GM23338 (cell line): Measurements from ENCODE around the gene ARHGEF40. TPM values are rescaled to one million over a fixed set of nuclear protein-coding genes. Genes with fewer than 3 reads are reported as not detected.

Experiments used
- ATAC-seq: fragments of 200-7000 bp; cut with Tn5 transposase; 3 replicates; pipeline ENCODE4 v1.9.1; 2020
- DNase-seq: peaks from one replicate; pipeline ENCODE4 v3.0.0-alpha.2; 2015; ENCODE audit warnings: low spot score
- H2AFZ ChIP-seq: fragments of 200-600 bp; sonication (generic); 2 replicates; pipeline ENCODE4 v1.8.0; 2016; ENCODE audit warnings: antibody characterized with exemption, mild to moderate bottlenecking, moderate library complexity
- H3F3A ChIP-seq: fragments of 200-600 bp; sonication (generic); replicated peaks from 2 replicates; pipeline ENCODE4 v1.8.0; 2017; ENCODE audit warnings: antibody characterized with exemption, mixed run types, low read depth
- H3K27ac ChIP-seq: fragments of 200-600 bp; sonication (generic); 2 replicates; pipeline ENCODE4 v1.6.1; 2016; ENCODE audit warnings: low read depth
- H3K27me3 ChIP-seq: fragments of 200-600 bp; sonication (generic); 2 replicates; pipeline ENCODE4 v1.8.0; 2016; ENCODE audit warnings: mild to moderate bottlenecking, mixed run types, moderate library complexity; ENCODE audit not compliant: insufficient read depth
- H3K36me3 ChIP-seq: fragments of 200-600 bp; sonication (generic); 2 replicates; pipeline ENCODE4 v1.8.0; 2016; ENCODE audit warnings: mild to moderate bottlenecking; ENCODE audit not compliant: insufficient read depth
- H3K4me1 ChIP-seq: fragments of 200-600 bp; sonication (generic); 2 replicates; pipeline ENCODE4 v1.8.0; 2016; ENCODE audit warnings: mild to moderate bottlenecking, moderate library complexity; ENCODE audit not compliant: insufficient read depth
- H3K4me2 ChIP-seq: fragments of 200-600 bp; sonication (generic); 2 replicates; pipeline ENCODE4 v1.7.1; 2017; ENCODE audit warnings: mixed run types
- H3K4me3 ChIP-seq: fragments of 200-600 bp; sonication (generic); 2 replicates; pipeline ENCODE4 v1.6.1; 2016; ENCODE audit warnings: mixed run types
- H3K79me2 ChIP-seq: fragments of 200-600 bp; sonication (generic); replicated peaks from 2 replicates; pipeline ENCODE4 v1.8.0; 2017; ENCODE audit warnings: mild to moderate bottlenecking; ENCODE audit not compliant: insufficient read depth
- H3K9me2 ChIP-seq: fragments of 200-600 bp; sonication (generic); 2 replicates; pipeline ENCODE4 v1.8.0; 2017; ENCODE audit not compliant: insufficient read depth
- H4K20me1 ChIP-seq: fragments of 200-600 bp; sonication (generic); replicated peaks from 2 replicates; pipeline ENCODE4 v1.8.0; 2017; ENCODE audit warnings: mild to moderate bottlenecking; ENCODE audit not compliant: insufficient read depth
- H3K27ac Mint-ChIP-seq: 2 replicates; pipeline ENCODE4 v1.8.0; 2020; ENCODE audit warnings: inconsistent platforms, mild to moderate bottlenecking, moderate library complexity, mixed read lengths
- H3K27me3 Mint-ChIP-seq: 3 replicates; pipeline ENCODE4 v1.8.0; 2022; ENCODE audit warnings: low read depth, mild to moderate bottlenecking, moderate library complexity, mixed read lengths, inconsistent platforms; ENCODE audit not compliant: insufficient read depth, poor library complexity
- H3K36me3 Mint-ChIP-seq: 3 replicates; pipeline ENCODE4 v1.8.0; 2021; ENCODE audit warnings: low read depth, mild to moderate bottlenecking, inconsistent platforms, moderate library complexity, mixed read lengths
- H3K4me1 Mint-ChIP-seq: 3 replicates; pipeline ENCODE4 v1.8.0; 2020; ENCODE audit warnings: mild to moderate bottlenecking, inconsistent platforms, mixed read lengths
- H3K4me3 Mint-ChIP-seq: 3 replicates; pipeline ENCODE4 v1.8.0; 2021; ENCODE audit warnings: moderate library complexity, mild to moderate bottlenecking, inconsistent platforms, mixed read lengths
- H3K9me3 Mint-ChIP-seq: 3 replicates; pipeline ENCODE4 v1.8.0; 2020; ENCODE audit warnings: moderate library complexity, mild to moderate bottlenecking, inconsistent platforms, mixed read lengths
- CTCF ChIP-seq, 2 experiments: fragments of 200-600 bp in 1 of 2; sonication (generic) in 1 of 2; conservative IDR thresholded peaks; 2 replicates each; pipeline versions ENCODE4 v1.5.1 to v1.6.1; 2016 to 2017; ENCODE audit warnings: antibody characterized with exemption in 2 of 2, low read depth in 2 of 2, mild to moderate bottlenecking in 2 of 2, moderate library complexity in 1 of 2
- EZH2phosphoT487 ChIP-seq: fragments of 200-600 bp; sonication (generic); IDR thresholded peaks from one replicate; pipeline ENCODE4 v1.8.1; 2018; ENCODE audit warnings: antibody characterized with exemption; ENCODE audit not compliant: unreplicated experiment
- ZNF114 ChIP-seq: fragments of 250-450 bp; sonication (Bioruptor Pico); IDR thresholded peaks from 2 replicates; pipeline ENCODE4 v1.5.0; 2020; ENCODE audit warnings: mild to moderate bottlenecking, moderate library complexity
- ZNF331 ChIP-seq: fragments of 250-450 bp; sonication (Bioruptor Pico); IDR thresholded peaks from 2 replicates; pipeline ENCODE4 v1.5.0; 2020; ENCODE audit warnings: low read depth, mild to moderate bottlenecking, moderate library complexity
- polyA plus RNA-seq: library from polyadenylated mRNA; unstranded; fragments of >200 nt; fragmentation: Nextera tagmentation; extraction: Ambion mirVana; gene quantifications from 2 replicates; pipeline ENCODE4 v1.2.1, GENCODE V29; 2016
- total RNA-seq: library from RNA; depleted of rRNA; stranded (reverse); fragments of >200 nt; shearing (Covaris generic); gene quantifications from 2 replicates; pipeline ENCODE4 v1.2.3, GENCODE V29; 2014
- TF ChIP-seq, protein P1 (sequence below): fragments of 250-450 bp; sonication (Bioruptor Pico); IDR thresholded peaks from 2 replicates; pipeline ENCODE4 v1.5.0; 2020; ENCODE audit warnings: mild to moderate bottlenecking, moderate library complexity

The ARHGEF40 gene
- total and polyA plus RNA-seq, 2 experiments from 2014 or later, result 17.7 to 44.6 TPM

- TF ChIP-seq, protein P1, sequence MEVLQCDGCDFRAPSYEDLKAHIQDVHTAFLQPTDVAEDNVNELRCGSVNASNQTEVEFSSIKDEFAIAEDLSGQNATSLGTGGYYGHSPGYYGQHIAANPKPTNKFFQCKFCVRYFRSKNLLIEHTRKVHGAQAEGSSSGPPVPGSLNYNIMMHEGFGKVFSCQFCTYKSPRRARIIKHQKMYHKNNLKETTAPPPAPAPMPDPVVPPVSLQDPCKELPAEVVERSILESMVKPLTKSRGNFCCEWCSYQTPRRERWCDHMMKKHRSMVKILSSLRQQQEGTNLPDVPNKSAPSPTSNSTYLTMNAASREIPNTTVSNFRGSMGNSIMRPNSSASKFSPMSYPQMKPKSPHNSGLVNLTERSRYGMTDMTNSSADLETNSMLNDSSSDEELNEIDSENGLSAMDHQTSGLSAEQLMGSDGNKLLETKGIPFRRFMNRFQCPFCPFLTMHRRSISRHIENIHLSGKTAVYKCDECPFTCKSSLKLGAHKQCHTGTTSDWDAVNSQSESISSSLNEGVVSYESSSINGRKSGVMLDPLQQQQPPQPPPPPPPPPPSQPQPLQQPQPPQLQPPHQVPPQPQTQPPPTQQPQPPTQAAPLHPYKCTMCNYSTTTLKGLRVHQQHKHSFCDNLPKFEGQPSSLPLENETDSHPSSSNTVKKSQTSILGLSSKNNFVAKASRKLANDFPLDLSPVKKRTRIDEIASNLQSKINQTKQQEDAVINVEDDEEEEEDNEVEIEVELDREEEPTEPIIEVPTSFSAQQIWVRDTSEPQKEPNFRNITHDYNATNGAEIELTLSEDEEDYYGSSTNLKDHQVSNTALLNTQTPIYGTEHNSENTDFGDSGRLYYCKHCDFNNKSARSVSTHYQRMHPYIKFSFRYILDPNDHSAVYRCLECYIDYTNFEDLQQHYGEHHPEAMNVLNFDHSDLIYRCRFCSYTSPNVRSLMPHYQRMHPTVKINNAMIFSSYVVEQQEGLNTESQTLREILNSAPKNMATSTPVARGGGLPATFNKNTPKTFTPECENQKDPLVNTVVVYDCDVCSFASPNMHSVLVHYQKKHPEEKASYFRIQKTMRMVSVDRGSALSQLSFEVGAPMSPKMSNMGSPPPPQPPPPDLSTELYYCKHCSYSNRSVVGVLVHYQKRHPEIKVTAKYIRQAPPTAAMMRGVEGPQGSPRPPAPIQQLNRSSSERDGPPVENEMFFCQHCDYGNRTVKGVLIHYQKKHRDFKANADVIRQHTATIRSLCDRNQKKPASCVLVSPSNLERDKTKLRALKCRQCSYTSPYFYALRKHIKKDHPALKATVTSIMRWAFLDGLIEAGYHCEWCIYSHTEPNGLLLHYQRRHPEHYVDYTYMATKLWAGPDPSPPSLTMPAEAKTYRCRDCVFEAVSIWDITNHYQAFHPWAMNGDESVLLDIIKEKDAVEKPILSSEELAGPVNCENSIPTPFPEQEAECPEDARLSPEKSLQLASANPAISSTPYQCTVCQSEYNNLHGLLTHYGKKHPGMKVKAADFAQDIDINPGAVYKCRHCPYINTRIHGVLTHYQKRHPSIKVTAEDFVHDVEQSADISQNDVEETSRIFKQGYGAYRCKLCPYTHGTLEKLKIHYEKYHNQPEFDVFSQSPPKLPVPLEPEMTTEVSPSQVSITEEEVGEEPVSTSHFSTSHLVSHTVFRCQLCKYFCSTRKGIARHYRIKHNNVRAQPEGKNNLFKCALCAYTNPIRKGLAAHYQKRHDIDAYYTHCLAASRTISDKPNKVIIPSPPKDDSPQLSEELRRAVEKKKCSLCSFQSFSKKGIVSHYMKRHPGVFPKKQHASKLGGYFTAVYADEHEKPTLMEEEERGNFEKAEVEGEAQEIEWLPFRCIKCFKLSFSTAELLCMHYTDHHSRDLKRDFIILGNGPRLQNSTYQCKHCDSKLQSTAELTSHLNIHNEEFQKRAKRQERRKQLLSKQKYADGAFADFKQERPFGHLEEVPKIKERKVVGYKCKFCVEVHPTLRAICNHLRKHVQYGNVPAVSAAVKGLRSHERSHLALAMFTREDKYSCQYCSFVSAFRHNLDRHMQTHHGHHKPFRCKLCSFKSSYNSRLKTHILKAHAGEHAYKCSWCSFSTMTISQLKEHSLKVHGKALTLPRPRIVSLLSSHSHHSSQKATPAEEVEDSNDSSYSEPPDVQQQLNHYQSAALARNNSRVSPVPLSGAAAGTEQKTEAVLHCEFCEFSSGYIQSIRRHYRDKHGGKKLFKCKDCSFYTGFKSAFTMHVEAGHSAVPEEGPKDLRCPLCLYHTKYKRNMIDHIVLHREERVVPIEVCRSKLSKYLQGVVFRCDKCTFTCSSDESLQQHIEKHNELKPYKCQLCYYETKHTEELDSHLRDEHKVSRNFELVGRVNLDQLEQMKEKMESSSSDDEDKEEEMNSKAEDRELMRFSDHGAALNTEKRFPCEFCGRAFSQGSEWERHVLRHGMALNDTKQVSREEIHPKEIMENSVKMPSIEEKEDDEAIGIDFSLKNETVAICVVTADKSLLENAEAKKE, result no peak
Measured at GRCh38 chr14:21043387-21043973, 26.6 kb upstream of the ARHGEF40 start (continued).

GRCh38 chr14:21043974-21044618 is 26.0 kb upstream of the ARHGEF40 start:
- Mint-ChIP-seq H3K4me1 (peaks cover 15% of the 10 kb centered on the region), H3K9me3 (no peaks in the 10 kb centered on the region; the same call in 2 of the 3 replicates), H3K27ac (no peak overlapping the region), H3K27me3 (peaks cover 10% of the 10 kb centered on the region), H3K36me3 (no peaks in the 10 kb centered on the region), H3K4me3 (no peak overlapping the region)
- H4K20me1 ChIP-seq, result no peaks in the 10 kb centered on the region
- no peaks in the 10 kb centered on the region for H3F3A ChIP-seq
- ATAC-seq, result no peak
- H3K4me2 ChIP-seq, result no peak overlapping the region
- no peak for DNase-seq
- no peak overlapping the region for H2AFZ ChIP-seq
- H3K4me1 ChIP-seq, result peaks cover 8% of the 10 kb centered on the region
- no peaks in the 10 kb centered on the region for H3K79me2 ChIP-seq
- H3K36me3 ChIP-seq, result no peaks in the 10 kb centered on the region
- H3K9me2 ChIP-seq, result no peaks in the 10 kb centered on the region; the same call in 1 of the 2 replicates
- H3K27ac ChIP-seq, result no peak overlapping the region
- no peak overlapping the region for H3K4me3 ChIP-seq
- H3K27me3 ChIP-seq, result no peaks in the 10 kb centered on the region
- TF ChIP-seq ZNF114 (no peak), CTCF (conservative IDR thresholded peaks at IDR 0.05; ENCODE audit: low read depth in 2 of 2) (no peak), EZH2phosphoT487 (no peak), ZNF331 (CRISPR knock-in tag) (no peak)
- TF ChIP-seq, protein P1, result no peak
